Mucosa of descending colon (tissue), 3 donors: ENCODE results near the gene EFCAB10. TPM values are rescaled to one million over a fixed set of nuclear protein-coding genes. Genes with fewer than 3 reads are reported as not detected.
A peak's percentile ranks its signal among the peaks of the same experiment; 100 is the strongest.
"Not testable (repeated sequence)": the region's sequence is repeated elsewhere in the genome, so short reads cannot be mapped to it uniquely, and the experiment has no call there.

ENCODE experiments used
- ATAC-seq: fragments of 200-7000 bp; cut with Tn5 transposase; one replicate; pipeline ENCODE4 v1.9.1; 2020; ENCODE audit warnings: mild to moderate bottlenecking, moderate library complexity
- DNase-seq, 3 donors: peaks; one replicate each; pipeline ENCODE4 v3.0.0-alpha.2; 2020
- H3K36me3 ChIP-seq: fragments of 200-600 bp; one replicate; pipeline ENCODE4 v1.8.0; 2021; ENCODE audit warnings: low read depth, mild to moderate bottlenecking
- H3K4me1 ChIP-seq: fragments of 200-600 bp; one replicate; pipeline ENCODE4 v1.8.0; 2021; ENCODE audit warnings: low read depth, mild to moderate bottlenecking
- H3K4me3 ChIP-seq: fragments of 200-600 bp; one replicate; pipeline ENCODE4 v1.8.0; 2021; ENCODE audit warnings: mild to moderate bottlenecking
- H3K9me3 ChIP-seq: fragments of 200-600 bp; one replicate; pipeline ENCODE4 v1.8.0; 2021; ENCODE audit warnings: mild to moderate bottlenecking
- CTCF ChIP-seq: fragments of 200-600 bp; IDR thresholded peaks from one replicate; pipeline ENCODE4 v1.8.0; 2022; ENCODE audit warnings: antibody characterized with exemption, mild to moderate bottlenecking
- intact Hi-C, 2 donors: fragments of 100-400 bp; cut with DNase I in 1 of 2; cut with micrococcal nuclease in 1 of 2; formaldehyde crosslinking; loops; one replicate each; pipeline versions ENCODE4 v1.11.0 to v1.11.1; 2022; cut with DNase I, micrococcal nuclease
- total RNA-seq, 3 donors: library from RNA; stranded (reverse); fragmentation: NEBNext Ultra II Directional in 2 of 3; extraction: Animal tissue kit (Norgen Biotek cat#: 25700) in 2 of 3; gene quantifications; one replicate each; pipeline versions ENCODE4 v1.2.1 to v1.2.4, GENCODE V29; 2021 to 2023
- donor health status: DM: no; HTN: no; CAD: no; lungs with moderate emphysema.
- donor health status: DM: no; HTN: no; CAD: no.
- donor health status: DM: no; HTN: yes; CAD: no.

Gene EFCAB10
- total RNA-seq, 3 donors from 2014 or later = not detected

- Histone ChIP-seq H3K4me1 (peaks cover 11% of the 10 kb centered on the region), H3K9me3 (no peaks in the 10 kb centered on the region), H3K4me3 (peak overlapping the region; percentile 90), H3K36me3 (no peaks in the 10 kb centered on the region)
- intact Hi-C loops = no loop called here
- DNase-seq (no peak), ATAC-seq (no peak)
- no peak for TF ChIP-seq CTCF
Observed at GRCh38 chr7:105532709-105533460, 48.4 kb downstream of the EFCAB10 start.

GRCh38 chr7:105531792-105532671, 49.3 kb downstream of the EFCAB10 start, which contains the start of gene RINT1:
Gene RINT1 (plus strand): TSS chr7:105532201. CDS start chr7:105532316, 115 bp downstream.
- DNase-seq (peak; percentile 94 to 95 (median 95)), ATAC-seq (peak; percentile 99)
- no peaks in the 10 kb centered on the region for H3K36me3 ChIP-seq
- H3K4me1 ChIP-seq = peaks cover 11% of the 10 kb centered on the region
- H3K4me3 ChIP-seq = peak within 1 kb of the TSS; percentile 90
- H3K9me3 ChIP-seq = no peaks in the 10 kb centered on the region
- intact Hi-C loops = no loop called here
- no peak for TF ChIP-seq CTCF

GRCh38 chr7:105530546-105530945, 50.7 kb downstream of the EFCAB10 start:
- ATAC-seq (no peak), DNase-seq (peak in 1 of 3 donors; percentile 36)
- H3K36me3 ChIP-seq = no peaks in the 10 kb centered on the region
- H3K4me3 ChIP-seq = no peak overlapping the region
- intact Hi-C loops = no loop called here
- peaks cover 11% of the 10 kb centered on the region for H3K4me1 ChIP-seq
- TF ChIP-seq CTCF = no peak
- H3K9me3 ChIP-seq = no peaks in the 10 kb centered on the region

- DNase-seq (no peak), ATAC-seq (no peak)
- H3K36me3 ChIP-seq = no peaks in the 10 kb centered on the region
- intact Hi-C loops = no loop called here
- TF ChIP-seq CTCF = no peak
- H3K4me3 ChIP-seq = no peak overlapping the region
- no peaks in the 10 kb centered on the region for H3K9me3 ChIP-seq
- H3K4me1 ChIP-seq = peaks cover 11% of the 10 kb centered on the region
Observed at GRCh38 chr7:105530126-105530525, 51.2 kb downstream of the EFCAB10 start.

- ATAC-seq, H3K9me3 ChIP-seq, H3K36me3 ChIP-seq, H3K4me3 ChIP-seq, intact Hi-C loops, DNase-seq, H3K4me1 ChIP-seq: not testable (repeated sequence)
Observed at GRCh38 chr7:105527737-105528136, 53.6 kb downstream of the EFCAB10 start.

GRCh38 chr7:105524840-105525239, 56.5 kb downstream of the EFCAB10 start:
- H3K36me3 ChIP-seq = no peaks in the 10 kb centered on the region
- ATAC-seq (no peak), DNase-seq (no peak)
- peaks cover 12% of the 10 kb centered on the region for H3K4me1 ChIP-seq
- intact Hi-C loops = no loop called here
- no peak for TF ChIP-seq CTCF
- H3K4me3 ChIP-seq = no peak overlapping the region
- H3K9me3 ChIP-seq = no peaks in the 10 kb centered on the region

- DNase-seq, H3K36me3 ChIP-seq, H3K9me3 ChIP-seq, intact Hi-C loops, H3K4me3 ChIP-seq, ATAC-seq: not testable (repeated sequence)
- H3K4me1 ChIP-seq = peaks cover 12% of the 10 kb centered on the region
Observed at GRCh38 chr7:105524423-105524822, 56.9 kb downstream of the EFCAB10 start.
